Activated naive CD4-positive, alpha-beta T cell treated with anti-CD3 and anti-CD28 coated beads, Interleukin-2, amount 50 U/mL, for 16 hours (primary cell): ENCODE data around the gene MTHFD1L.
"Not testable (repeated sequence)": the region's sequence is repeated elsewhere in the genome, so short reads cannot be mapped to it uniquely, and the experiment has no call there.

Source experiments
- DNase-seq: peaks from one replicate; pipeline ENCODE4 v3.0.0-alpha.2; 2020

The MTHFD1L gene

DNA sequence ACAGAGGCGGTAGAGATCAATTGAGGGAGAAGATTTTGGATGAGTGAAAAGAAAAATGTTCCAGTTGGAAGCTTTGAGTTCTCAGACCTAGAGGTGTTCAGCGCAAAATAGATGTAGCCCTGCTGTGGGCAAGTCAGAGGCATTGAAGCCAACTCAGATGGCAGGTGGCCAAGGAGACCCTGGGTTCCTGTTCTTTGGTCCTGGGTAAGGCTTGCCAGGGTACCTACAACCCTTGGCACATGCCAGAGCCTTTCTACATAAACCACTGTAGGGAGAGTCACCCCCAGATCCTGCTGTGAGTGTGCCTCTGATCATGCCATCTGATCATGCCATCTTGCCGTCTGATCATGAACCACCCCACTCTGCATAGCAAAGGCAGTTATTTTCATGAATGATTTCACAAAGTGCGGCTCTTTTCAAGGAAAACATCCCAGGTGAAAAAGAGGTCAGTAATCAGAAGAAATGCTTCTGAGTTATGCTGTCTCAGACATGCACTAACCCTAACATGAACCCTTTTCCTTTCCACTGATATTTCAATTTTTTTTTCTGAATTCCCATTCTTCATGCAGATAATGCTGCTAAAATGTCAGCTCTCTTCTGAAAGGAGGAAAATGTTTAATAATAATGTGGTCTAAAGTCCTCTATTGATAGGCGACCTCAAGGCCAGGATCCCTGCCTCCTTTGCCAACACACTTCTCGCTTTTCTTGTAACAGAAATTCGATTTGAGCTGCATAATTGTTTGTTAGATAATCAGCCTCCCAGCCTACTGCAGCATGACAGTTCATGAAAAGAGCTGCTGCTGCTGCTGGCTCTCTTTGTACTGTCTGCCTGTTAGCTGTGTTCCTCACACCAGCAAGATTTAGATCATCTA lies 153.6 kb downstream of the MTHFD1L start:
- DNase-seq: no peak

DNA sequence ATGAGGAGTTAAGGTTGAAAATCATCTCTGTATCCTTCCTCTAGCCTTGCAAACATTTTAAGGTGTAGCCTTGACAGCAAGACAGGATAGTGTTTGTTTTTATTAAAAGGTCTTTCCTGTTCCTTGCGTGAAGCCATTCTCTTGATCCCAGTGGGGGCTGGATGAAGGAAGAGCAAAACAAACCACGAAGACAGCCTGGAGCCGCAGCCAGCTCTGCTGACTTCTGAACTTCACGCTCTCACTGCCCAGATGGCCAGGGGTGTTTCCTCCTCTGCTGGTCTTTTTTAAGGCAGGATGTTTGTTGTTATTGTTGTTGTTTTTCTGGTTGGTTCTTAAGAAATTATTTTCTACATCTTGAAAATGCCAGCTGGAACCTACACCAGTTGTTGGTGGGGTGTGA lies 156.4 kb downstream of the MTHFD1L start:
- DNase-seq: no peak

DNA sequence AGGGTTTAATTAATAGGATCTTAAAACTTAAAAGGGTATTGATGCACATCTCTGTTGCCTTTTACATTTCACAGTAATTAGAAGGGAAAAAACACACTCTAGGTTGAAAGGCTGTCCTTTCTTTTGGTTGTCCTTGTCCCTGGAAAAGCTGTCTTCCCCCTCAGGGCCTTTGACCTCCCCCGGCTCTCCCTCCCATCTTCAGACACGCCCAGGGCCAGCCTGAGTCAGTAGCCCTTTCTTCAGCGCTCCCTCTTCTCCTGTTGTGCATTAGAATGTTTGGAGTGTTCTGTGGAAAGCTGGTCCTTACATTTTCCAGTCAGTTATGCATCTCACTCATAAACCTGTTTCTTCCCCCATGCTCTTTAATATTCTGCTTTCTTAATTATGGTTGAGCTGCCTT lies 157.0 kb downstream of the MTHFD1L start:
- DNase-seq: no peak

DNA sequence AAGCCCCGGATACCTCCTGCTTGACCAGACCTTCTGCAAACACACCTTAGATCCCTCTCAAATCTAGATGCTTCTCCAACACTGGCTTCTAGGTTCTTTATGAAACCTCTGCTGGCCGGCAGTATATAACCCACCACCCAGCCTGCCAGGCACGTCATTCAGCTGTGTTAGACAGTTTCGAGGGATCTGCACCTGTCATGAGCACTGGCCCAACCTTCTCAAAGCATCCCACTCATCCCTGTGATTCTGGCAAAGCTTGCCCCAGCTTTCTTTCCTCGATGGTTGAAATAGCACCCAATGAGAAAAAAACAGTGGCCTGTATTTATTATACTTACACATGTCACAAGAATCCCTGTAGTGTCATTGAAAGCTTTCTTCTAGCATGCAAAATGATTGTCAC lies 157.8 kb downstream of the MTHFD1L start:
- no peak for DNase-seq

DNA sequence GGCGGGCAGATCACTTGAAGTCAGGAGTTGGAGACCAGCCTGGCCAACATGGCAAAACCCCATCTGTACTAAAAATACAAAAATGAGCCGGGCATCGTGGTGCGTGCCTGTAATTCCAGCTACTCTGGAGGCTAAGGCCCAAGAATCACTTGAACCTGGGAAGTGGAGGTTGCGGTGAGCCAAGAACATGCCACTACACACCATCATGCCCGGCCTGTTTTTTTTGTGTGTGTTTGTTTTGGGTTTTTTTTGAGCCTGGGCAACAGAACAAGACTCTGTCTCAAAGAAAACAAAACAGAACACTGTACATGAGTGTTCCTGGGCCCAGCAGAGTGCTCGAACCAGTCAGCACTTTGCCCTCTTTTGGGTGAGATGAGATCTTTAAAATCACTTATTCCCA lies 159.1 kb downstream of the MTHFD1L start:
- no peak for DNase-seq

DNA sequence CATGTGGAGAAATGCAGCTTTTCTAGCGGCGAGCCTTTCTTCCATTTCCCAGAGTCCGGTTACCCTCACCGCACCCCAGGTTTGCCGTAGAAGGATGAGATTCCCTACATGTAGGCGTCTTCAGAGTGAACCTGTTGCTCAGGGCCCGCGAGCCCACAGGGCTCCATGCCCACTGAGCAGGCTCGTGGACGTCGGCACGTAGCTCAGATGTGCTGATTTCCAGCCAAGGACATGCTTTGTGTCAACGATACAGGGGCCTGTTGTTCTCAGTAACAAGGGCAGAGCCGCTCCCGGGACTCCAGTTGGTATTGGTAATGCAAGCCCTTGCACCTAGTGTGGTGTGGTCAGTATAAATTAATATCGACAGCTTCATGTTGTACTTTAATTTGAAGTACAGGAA lies 159.6 kb downstream of the MTHFD1L start:
- no peak for DNase-seq

DNA sequence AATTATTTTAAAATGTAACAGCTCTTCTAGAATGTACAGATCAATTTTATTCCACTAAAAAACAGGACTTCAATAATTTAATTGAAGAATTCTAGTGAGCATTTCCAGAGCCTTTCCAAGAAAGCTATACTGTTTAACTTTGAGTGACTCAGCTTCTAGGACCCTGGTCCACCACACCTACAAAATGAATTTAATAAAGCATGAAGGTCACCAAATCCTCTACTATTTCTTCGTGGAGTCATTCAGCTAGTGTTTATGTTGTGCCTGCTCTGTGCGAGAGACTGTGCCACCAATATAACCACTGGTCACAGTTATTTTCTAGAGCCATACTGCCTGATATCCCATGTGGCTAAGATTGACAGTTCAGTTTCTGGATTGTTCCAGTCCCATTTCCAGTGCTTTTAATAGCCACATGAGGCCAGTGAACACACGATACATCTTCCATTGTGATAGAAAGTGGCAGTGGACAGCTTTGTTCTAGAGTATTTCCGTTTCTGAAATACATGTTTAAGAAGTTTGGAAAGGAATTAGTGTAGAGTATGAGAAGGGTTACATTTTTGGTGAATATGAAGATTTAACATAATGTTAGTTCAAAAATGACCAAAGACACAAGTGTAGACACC lies 160.7 kb downstream of the MTHFD1L start:
- no peak for DNase-seq

DNA sequence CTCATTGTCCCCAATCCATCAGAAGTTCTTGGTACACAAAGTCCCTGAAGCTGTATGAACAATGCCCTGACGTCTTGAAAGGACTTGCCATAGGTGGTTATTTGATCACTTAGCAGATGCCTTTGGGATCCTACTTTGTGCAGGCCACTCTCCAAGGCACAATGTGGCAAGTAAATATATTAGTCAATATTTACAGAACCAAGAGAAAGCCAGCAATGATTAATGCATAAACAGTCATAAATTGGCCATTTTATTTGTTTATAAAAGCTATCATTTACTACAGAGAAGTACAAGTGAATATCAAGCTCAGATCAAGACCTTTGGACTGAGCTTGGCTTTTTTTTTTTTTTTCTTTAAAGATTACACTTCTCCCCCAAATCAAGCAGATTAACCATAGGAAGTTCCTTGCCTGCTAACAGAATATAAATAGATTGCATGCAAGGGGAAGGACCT lies 161.8 kb downstream of the MTHFD1L start:
- DNase-seq: no peak

DNA sequence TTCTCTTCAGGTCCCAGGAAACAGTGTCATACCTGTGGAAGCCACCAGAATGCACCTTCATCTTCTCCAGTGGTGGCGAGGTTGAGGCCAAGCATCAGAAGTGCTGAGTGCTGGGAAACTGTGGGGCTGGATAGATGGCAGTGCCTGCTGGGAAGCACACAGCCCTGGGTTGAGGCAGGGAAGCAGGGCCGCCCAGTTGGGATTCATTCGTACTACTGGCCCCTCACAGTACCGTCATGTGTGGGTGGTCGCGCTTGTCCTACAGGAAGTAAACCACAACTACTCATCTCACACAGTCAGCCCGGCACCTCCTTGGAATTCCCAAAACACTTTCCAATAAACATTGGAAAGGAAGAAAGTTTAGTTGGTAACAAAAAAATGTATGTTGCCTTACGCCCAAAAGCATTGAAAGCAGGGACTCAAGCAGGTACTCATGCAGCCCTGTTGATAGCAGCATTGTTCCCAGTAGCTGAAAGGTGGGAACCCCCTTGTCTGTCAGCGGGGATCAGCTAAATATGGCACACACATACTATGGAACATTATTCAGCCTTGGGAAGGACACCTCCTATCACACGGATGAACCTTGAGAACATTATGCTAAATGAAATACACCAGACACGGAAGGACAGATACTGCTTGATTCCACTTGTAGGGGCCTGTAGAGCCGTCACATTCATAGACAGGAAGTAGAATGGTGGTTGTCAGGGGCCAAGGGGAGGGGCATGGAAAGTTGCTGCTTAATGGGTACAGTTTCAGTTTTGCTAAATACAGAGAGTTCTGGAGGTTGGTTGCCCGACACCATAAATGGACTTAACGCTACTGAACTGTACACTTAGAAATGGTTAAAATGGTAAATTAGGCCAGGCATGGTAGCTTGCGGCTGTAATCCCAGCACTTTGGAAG lies 162.7 kb downstream of the MTHFD1L start:
- no peak for DNase-seq

DNA sequence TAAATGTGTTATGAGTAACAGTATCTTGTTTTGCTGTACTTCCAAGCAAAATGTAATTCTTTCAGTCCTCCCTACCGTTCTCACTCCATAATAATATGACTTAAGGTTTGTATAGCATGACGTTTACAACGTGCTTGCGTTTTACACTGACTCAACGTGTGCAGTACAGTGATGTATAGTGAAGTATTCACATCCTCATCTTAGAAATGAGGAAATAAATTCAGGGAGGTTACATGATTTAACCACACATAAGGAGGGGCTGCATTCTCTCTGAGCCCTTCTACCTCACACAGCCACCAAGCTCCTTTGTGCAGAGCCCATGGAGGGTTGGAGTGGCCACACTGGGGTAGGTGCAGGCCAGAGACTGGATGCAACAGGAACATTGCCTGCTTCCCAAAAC lies 164.5 kb downstream of the MTHFD1L start:
- no peak for DNase-seq

DNA sequence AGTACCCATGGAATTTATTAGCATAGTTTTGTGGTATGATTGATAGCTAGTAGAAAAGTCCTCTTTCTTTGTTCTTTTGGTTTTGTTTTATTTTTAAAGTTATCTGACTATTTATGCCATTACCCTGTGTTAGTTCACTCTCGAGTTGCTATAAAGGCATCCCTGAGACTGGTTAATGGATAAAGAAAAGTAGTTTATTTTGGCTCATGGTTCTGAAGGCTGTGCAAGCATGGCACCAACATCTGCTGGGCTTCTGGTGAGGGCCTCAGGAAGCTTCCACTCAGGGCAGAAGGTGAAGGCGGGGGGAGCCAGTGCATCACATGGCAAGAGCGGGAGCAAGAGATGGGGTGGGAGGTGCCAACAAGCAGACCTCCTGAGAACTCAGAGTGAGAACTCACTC lies 166.5 kb downstream of the MTHFD1L start:
- DNase-seq: no peak

DNA sequence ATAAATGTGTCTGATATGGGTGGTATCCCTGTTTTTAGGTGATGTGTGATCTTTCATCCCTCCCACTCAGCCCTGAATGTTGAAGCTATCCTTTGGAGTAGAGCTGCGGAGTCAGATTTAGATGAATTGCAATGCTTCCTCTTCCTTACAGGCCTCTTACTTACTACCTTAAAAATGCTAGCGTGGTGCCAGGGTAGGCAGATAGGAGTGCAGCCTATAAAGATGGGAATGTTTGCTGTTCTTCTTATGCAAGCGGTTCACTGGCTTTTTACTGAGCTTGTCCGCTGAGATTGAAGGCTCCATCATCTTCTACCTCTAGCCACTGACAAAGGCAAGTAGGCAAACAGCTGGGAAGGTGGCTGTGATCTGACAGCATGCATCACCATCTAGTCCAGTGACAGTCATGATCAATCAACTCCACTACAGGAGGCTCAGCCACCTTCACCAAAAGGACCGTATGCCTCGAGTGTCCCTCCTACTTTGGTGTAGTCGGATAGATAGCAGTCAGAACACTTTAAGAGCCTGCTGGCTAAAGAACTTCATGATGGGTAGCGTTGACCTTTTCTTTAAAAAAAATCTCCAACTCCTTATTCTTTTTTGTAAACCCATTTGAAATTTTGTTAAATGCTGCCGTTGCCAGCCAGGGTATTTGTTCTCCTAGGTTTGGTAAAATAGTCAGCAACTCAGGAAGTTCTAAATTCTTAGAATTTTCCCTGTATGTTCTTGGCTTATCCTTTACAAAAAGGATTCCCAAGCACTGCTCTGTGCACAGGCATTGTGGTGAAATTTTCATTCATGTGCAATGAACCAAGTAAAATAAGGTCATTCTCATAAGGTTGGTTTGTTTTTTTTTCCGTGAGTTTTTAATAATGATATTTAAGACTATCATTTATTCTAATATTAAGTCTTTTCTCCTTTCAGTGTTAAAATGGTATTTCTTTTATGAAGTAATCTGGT lies 169.6 kb downstream of the MTHFD1L start:
- no peak for DNase-seq

DNA sequence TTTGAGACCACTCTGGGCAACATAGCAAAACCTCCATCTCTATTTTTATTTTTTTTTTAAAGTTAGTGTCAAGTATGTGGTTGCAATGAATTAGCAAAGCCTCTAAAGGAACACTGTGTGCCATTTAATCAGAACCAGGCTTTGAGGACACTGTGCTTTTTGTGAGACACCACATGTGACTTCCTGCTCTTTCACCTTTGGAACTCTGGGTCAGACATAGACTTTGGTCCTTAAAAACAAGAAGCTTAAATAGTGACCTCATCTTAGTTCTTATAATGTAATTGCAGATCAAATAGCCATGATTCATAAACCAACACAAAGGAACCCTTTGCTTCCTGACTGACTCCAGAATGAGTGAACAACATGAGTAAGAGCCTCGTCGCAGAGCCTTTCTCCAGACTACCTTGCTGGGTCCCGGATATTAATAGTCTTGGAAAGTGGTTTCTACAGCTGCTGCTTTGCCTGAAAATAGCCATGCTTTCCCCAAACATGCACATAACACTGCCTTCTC lies 170.8 kb downstream of the MTHFD1L start:
- not testable (repeated sequence) for DNase-seq

DNA sequence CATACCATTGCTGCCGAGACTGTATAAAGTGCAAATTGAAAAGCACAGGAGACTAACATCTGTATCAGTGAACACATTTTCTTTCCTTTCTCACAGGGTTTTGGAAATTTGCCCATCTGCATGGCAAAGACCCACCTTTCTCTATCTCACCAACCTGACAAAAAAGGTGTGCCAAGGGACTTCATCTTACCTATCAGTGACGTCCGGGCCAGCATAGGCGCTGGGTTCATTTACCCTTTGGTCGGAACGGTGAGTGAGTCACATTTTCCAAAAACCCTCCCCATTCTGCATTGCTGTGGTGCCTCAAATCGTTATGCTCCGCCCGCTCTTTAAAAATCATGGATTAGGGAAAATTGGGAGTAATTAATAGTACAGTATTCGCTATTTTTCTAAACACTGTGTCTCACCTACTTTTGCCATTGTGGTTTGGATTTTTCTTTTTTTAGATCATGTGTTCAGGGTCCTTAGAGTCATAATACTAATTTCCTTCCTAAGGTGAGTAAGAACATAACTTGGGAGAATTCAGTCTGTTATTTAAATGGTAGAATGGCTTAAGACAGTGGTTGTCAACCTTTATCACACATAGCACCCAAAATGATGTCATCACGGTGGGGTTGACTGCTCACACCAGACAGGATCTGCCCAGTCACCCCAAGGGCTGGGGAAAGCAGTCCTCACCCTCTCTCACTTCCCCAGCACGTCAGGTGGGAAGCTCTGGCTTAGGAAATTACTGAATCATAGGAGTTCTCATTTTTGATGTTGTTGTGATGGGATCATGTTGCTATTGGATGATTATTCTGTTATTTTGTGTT lies 171.6 kb downstream of the MTHFD1L start:
- no peak for DNase-seq

DNA sequence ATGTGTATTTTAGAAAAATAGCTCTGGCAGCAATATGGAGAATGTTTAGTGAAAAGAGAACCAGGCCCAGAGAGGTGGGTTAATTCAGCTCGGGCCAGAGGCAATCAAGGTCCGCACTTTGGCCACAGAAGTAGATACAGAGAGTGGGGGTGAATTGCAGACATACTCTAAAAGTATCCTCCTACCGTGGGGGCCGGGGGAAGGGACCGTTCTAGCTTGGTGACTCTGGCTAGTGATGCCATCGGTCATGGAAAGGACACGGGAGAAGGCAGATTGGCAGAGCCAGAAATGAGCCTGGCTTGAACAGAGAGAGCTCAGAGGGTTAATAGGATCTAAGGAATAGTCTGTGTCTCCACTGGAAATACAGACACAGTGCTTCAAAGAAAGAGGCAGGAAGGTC lies 173.1 kb downstream of the MTHFD1L start:
- no peak for DNase-seq

DNA sequence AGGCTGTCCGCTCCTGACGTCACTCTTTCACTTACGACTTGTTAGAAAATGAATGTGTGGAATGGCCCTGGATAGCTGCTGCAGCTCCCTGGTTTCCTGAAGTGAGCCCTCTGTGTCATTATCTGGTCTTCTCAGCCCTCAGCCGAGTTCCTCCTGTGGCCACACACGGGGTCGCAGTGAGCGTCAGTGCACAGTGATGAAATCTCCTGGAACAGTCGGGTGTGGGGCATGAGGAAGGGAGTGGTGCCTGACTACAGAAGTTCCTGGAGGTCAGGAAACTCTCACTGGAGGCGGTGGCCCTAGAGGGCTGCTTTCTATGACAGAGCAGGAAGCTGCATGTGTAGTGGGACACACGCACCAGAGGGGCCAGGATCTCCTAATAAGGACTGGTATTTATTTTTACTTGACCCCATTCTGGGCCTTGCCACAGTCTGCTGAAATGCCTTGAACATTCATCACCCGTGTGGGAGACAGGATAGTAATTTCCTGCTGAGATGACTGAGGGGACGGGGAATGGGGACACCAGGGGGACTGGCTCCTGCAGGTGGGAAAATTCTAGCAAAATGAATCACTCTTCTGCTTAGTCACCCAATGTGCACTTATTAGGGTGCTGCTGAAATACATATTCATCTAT lies 175.5 kb downstream of the MTHFD1L start:
- DNase-seq: not testable (repeated sequence)

DNA sequence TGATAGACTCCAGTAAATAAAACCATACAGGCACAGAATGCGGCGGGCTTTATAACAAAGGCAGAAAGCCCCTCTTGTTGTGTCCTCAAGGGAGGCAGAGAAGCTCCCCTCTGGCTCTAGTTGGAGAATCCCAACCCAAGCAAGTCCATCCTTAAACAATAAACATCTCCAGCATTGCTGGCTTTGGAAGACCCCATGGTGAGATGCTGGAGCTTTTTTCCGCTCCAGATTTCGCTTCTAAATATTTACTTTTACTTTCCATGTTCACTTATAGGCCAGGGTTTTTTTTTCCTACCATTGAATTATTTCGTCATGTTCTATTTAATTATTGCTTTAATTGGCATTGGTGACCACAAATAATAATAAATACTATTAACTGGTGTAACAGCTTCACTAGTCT lies 176.2 kb downstream of the MTHFD1L start:
- DNase-seq: no peak

DNA sequence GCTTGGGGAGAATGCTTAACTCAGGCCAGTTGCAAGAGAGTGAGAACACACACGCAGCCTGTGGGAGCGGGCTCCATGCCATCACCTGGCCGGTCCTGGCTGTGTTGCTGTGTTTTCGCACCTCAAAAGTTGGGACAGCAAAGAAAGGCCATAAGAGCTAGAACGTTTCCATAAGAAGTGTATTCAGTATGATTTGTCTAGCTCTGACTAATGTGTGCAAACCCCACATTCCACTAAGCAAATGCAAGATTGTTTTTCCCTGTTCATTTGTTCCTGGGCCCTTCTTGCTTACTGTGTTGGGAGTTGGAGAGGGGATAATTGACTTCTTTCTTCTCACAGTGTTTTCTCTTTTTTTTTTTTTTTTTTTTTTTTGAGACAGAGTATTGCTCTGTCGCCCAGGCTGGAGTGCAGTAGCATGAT lies 177.4 kb downstream of the MTHFD1L start:
- not testable (repeated sequence) for DNase-seq

DNA sequence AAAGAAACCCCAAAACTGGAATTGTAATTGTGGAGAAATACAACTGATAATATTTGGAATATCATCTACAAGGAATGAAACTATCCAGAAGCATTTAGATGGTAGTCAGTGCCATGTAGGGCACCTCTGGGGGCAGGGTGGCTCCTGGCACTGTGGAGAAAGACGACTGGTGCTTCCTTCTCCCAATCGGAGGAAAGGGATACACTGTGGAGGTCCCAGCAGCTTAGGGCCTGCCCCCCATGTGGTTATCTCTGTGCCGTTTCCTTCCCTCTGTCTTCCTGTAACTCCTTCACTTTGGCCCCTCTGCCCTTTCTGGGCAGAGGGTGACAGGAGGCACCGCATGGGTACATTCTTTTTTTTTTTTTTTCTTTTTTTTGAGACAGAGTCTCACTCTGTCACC lies 178.4 kb downstream of the MTHFD1L start:
- no peak for DNase-seq
